ENCODE data around the gene ATG7.

Gene ATG7

DNA sequence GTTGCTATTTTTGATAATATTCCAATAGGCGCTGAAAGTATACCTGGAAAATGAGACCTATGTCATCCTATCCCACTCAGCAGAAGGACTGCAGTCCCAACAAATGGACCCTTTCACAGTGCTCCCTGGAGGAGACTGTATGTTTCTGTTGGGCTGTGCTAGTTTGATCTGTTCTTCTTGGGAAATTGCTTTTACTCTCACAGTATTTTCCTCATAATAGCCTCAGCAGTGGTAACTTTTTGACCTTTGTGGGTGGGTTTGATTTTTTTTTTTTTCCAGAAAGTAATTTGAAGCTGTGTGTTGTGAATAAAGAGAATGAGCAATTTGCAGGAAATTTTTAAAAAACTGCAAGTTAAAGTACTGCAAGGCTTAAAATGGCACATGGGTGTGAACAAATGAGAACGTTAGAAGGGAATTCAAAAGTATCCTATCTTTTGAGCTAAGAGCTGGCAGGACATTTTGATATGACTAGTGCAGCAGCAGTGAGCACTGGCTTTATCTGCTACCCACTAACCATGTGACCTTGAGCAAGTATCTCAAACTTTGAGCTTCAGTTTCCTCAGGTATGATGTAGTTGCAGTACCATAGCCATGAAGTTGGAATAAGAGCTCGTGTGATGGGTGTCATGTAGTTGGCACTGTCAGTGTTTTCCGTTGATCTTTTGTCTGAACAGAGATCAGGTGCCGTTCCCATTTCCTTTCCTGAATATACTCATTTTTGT lies 118.4 kb downstream of the ATG7 start:
- TF ChIP-seq CTCF (conservative IDR thresholded peaks at IDR 0.05; ENCODE audit: low read depth, low read length): no peak
- no peak overlapping the region for H3K4me3 ChIP-seq (ENCODE audit: low read length)
- DNase-seq (ENCODE audit: low read depth): no peak

DNA sequence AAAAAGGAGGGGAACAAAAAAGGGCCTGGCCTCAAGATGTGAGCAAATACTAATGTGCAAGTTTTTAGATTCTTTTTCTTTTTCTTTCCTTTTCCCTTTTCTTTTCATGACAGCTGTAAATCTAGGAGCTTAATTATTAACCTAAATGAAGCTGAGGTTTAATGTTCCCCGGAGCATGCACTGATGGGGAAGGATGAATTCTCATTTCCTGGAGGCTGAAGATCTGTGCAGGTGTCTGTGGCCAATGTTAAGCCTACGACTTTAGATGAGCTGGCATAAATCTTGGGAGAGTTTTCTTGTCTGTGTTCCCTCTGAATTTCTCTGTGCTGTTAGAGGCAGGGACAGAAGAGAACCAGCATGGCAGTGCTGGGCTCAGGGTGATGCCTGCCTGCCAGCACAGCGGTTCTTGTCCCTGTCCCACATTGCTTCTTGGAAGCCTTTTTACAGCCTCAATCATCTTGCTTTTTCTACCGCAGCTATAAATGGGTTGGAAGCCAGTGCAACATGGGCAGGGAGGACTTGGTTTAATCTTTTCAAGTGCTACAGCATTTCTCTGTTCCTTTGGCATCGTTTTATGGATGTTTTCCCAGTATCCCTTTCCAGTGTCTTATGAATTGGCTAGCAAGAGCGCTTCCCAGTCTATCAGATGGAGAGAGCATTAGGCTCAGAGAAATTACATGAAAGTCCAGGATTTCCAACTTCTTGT lies 119.1 kb downstream of the ATG7 start:
- no peak overlapping the region for H3K4me3 ChIP-seq (ENCODE audit: low read length)
- TF ChIP-seq CTCF (conservative IDR thresholded peaks at IDR 0.05; ENCODE audit: low read depth, low read length): no peak
- DNase-seq (ENCODE audit: low read depth): no peak

DNA sequence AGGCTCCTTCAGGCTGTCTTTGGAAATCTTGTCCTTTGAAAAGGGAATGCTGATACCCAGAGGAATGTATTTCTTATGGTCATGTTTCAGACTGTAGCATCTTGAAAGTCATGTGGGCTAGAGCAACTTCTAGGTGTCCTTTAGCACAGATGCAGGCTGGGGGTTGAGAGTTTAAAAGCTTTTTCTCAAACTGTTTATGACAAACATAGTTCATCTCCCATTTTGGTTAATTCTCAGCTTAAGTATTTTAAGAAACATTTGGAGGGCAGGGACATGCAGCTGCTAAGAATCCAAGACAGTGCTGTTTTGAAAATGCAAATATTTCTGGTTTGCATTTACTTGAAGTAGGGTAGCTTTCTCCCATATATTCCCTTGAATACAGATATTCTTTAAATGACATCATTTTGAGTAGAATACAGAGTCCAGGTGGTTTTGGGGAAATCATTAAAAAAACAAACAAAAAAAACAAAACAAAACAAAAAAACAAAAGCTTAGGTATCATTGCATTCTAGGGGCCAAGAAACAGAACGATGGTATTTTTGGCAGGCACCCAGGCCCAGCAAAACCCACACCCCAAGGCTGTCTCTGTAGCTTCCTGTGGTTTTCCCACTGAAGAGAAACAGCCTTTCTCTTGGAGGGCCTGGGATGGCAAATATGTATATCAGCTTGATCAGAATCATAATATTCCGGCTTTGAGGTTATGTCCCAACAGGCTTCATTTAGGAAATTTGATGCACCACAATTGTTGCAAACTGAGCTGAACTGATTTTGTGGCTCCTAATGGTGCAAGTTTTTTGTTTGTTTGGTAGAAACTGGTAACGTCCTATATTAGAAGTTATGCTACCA lies 120.0 kb downstream of the ATG7 start:
- no peak for TF ChIP-seq CTCF (conservative IDR thresholded peaks at IDR 0.05; ENCODE audit: low read depth, low read length)
- H3K4me3 ChIP-seq (ENCODE audit: low read length): no peak overlapping the region
- DNase-seq (ENCODE audit: low read depth): no peak

DNA sequence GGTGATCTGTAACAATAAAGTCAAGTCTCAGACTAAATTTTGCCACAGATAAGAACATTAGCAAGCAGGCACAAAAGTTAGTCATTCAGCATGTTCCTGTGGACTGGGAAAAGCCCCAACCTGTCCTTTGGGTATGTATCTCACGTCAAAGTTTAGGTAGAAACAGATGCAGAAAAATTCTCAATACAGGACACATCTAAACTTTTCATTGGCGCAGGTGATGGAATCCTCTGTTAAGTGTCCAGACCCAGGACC lies 120.6 kb downstream of the ATG7 start:
- DNase-seq (ENCODE audit: low read depth): no peak
- no peak for TF ChIP-seq CTCF (conservative IDR thresholded peaks at IDR 0.05; ENCODE audit: low read depth, low read length)
- H3K4me3 ChIP-seq (ENCODE audit: low read length): no peak overlapping the region

DNA sequence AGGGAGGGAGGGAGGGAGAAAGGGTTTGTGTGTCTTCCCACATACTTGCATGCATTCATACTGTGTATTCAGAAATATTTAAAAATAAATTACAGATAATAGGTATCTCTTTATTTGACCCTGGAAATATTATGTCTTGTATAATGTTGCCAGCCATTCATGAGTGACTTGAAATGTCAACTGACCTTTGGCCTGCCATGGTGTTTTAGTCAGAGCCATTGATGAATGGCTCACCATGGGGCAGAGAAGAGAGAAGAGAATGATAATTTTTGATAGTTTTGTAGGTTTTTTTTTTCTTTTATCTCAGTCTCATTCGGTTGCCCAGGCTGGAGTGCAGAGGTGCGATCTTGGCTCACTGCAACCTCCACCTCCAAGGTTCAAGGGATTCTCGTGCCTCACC lies 121.2 kb downstream of the ATG7 start:
- no peak for DNase-seq (ENCODE audit: low read depth)
- TF ChIP-seq CTCF (conservative IDR thresholded peaks at IDR 0.05; ENCODE audit: low read depth, low read length): no peak
- no peak overlapping the region for H3K4me3 ChIP-seq (ENCODE audit: low read length)

DNA sequence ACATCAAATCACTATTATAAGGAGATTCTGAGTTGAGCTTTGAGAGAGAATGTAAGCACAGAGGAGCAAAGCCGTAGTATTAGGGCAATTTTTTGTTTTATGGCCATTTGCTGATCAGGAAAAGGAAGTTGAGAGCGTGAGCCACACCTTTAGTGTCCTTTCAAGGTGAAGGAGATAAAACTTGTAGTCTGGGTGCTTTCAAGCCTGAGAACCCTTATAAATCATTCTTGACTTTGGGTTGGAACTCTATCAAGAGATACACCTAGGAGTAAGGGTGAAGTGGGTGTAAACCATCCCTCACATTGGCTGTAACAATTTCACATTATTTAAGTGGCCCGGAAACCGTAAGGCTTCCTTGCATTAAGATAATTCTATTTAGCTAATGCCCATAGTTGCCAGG lies 122.2 kb downstream of the ATG7 start:
- no peak for TF ChIP-seq CTCF (conservative IDR thresholded peaks at IDR 0.05; ENCODE audit: low read depth, low read length)
- no peak overlapping the region for H3K4me3 ChIP-seq (ENCODE audit: low read length)
- DNase-seq (ENCODE audit: low read depth): no peak
